GM18502 (cell line): ENCODE data around the gene MACF1.

ENCODE experiments used
- ATAC-seq: cut with Tn5 transposase; IDR thresholded peaks from one replicate; pipeline ENCODE4 v1.9.1; 2021; ENCODE audit warnings: mild to moderate bottlenecking; ENCODE audit not compliant: unreplicated experiment, poor library complexity

Gene MACF1

GRCh38 chr1:39213511-39214002 lies 9.1 kb downstream of the MACF1 start:
- ATAC-seq, result no peak

- peak; percentile 7 for ATAC-seq
These were observed 9.7 kb downstream of the MACF1 start for GRCh38 chr1:39214021-39214713.

GRCh38 chr1:39214714-39214997 lies 10.2 kb downstream of the MACF1 start:
- no peak for ATAC-seq

- ATAC-seq, result peak; percentile 55
These were observed 10.7 kb downstream of the MACF1 start for GRCh38 chr1:39214998-39215873.

GRCh38 chr1:39216771-39217170 lies 12.3 kb downstream of the MACF1 start:
- no peak for ATAC-seq

- no peak for ATAC-seq
These were observed 16.7 kb downstream of the MACF1 start for GRCh38 chr1:39220891-39221870.

- no peak for ATAC-seq
These were observed 19.9 kb downstream of the MACF1 start for GRCh38 chr1:39224295-39224829.

GRCh38 chr1:39226836-39227235 lies 22.3 kb downstream of the MACF1 start:
- no peak for ATAC-seq

- ATAC-seq, result no peak
These were observed 23.8 kb downstream of the MACF1 start for GRCh38 chr1:39228252-39228651.

- no peak for ATAC-seq
These were observed 25.0 kb downstream of the MACF1 start for GRCh38 chr1:39229504-39229903.

GRCh38 chr1:39230261-39231190 lies 26.0 kb downstream of the MACF1 start:
- peak; percentile 74 for ATAC-seq

- no peak for ATAC-seq
These were observed 32.5 kb downstream of the MACF1 start for GRCh38 chr1:39236971-39237370.

- no peak for ATAC-seq
These were observed 34.0 kb downstream of the MACF1 start for GRCh38 chr1:39238476-39238875.

GRCh38 chr1:39239968-39240367 lies 35.5 kb downstream of the MACF1 start:
- ATAC-seq, result no peak

GRCh38 chr1:39243302-39243701 lies 38.8 kb downstream of the MACF1 start:
- no peak for ATAC-seq

- no peak for ATAC-seq
These were observed 46.2 kb downstream of the MACF1 start for GRCh38 chr1:39250460-39251240.

GRCh38 chr1:39255222-39255621 lies 50.7 kb downstream of the MACF1 start:
- ATAC-seq, result no peak

GRCh38 chr1:39258146-39258924 lies 53.8 kb downstream of the MACF1 start:
- ATAC-seq, result no peak
